Endothelial cell of umbilical vein (primary cell): Measurements from ENCODE around the gene SORCS2. TPM values are rescaled to one million over a fixed set of nuclear protein-coding genes. Genes with fewer than 3 reads are reported as not detected.

ENCODE experiments used
- BruUV-seq: library from RNA; stranded (reverse); fragments of 400-500 nt; replicated peaks from 2 replicates; lab custom pipeline; 2021; lab: Mats Ljungman, UMichigan
- CTCF ChIA-PET: fragments of 300-600, 350-600 bp; sonication (Branson Sonifier 250); formaldehyde crosslinking; loops from one replicate; lab custom pipeline; 2021; ENCODE audit warnings: antibody characterized with exemption, inconsistent platforms; lab: Charles Lee
- POLR2A ChIA-PET: fragments of 300-600, 350-600 bp; sonication (Branson Sonifier 250); formaldehyde crosslinking; loops from one replicate; lab custom pipeline; 2021; ENCODE audit warnings: antibody characterized with exemption, inconsistent platforms; lab: Charles Lee
- DNase-seq: peaks from one replicate; pipeline ENCODE4 v3.0.0-alpha.2; 2011; ENCODE audit warnings: low read depth, low spot score
- FAIRE-seq: peaks from 2 replicates; lab custom pipeline; 2011; peaks lifted over from hg19 to GRCh38; lab: Jason Lieb, UNC
- H2AFZ ChIP-seq: 2 replicates; pipeline ENCODE4 v1.6.0; 2012; ENCODE audit warnings: low read depth, low read length, control low read depth, inconsistent platforms
- H3K27ac ChIP-seq: 2 replicates; pipeline ENCODE4 v1.5.1; 2011; ENCODE audit warnings: low read depth, mild to moderate bottlenecking, control low read depth, low read length, moderate library complexity; ENCODE audit not compliant: insufficient read depth
- H3K27me3 ChIP-seq, 2 experiments: 2 replicates each; pipeline versions ENCODE4 v1.6.0 to v1.6.1; 2011; ENCODE audit warnings: low read length in 2 of 2, mixed read lengths in 1 of 2; ENCODE audit not compliant: control insufficient read depth in 2 of 2, insufficient read depth in 2 of 2
- H3K36me3 ChIP-seq, 2 experiments: 2 replicates in 1 of 2; 3 replicates in 1 of 2; pipeline ENCODE4 v1.5.1; 2011; ENCODE audit warnings: low read length in 2 of 2, mild to moderate bottlenecking in 1 of 2, moderate library complexity in 1 of 2; ENCODE audit not compliant: control insufficient read depth in 2 of 2, insufficient read depth in 2 of 2; ENCODE audit errors: extremely low read depth in 1 of 2
- H3K4me1 ChIP-seq: 3 replicates; pipeline ENCODE4 v1.5.1; 2011; ENCODE audit warnings: mild to moderate bottlenecking, low read length; ENCODE audit not compliant: control insufficient read depth, insufficient read depth; ENCODE audit errors: extremely low read depth
- H3K4me2 ChIP-seq: 2 replicates; pipeline ENCODE4 v1.6.1; 2011; ENCODE audit warnings: low read length, control low read depth, mixed read lengths; ENCODE audit not compliant: insufficient read depth
- H3K4me3 ChIP-seq, 3 experiments: fragments of 200-600 bp in 1 of 3; sonication (generic), shearing (Covaris generic) in 1 of 3; replicated peaks in 1 of 3; 2 replicates each; pipeline ENCODE4 v1.5.1; 2011 to 2016; ENCODE audit warnings: control low read depth in 3 of 3, low read length in 3 of 3, mild to moderate bottlenecking in 2 of 3, inconsistent platforms in 1 of 3, low read depth in 1 of 3, moderate library complexity in 1 of 3; ENCODE audit not compliant: insufficient read depth in 1 of 3
- H3K79me2 ChIP-seq: 2 replicates; pipeline ENCODE4 v1.6.0; 2012; ENCODE audit warnings: low read length, inconsistent platforms; ENCODE audit not compliant: control insufficient read depth, insufficient read depth
- H3K9ac ChIP-seq: replicated peaks from 2 replicates; pipeline ENCODE3; 2011; ENCODE audit warnings: low read length, control low read depth; ENCODE audit not compliant: insufficient read depth; ENCODE audit errors: extremely low read depth
- H3K9me1 ChIP-seq: replicated peaks from 3 replicates; pipeline ENCODE4 v1.6.0; 2011; ENCODE audit warnings: mild to moderate bottlenecking, low read length; ENCODE audit not compliant: control insufficient read depth, insufficient read depth; ENCODE audit errors: extremely low read depth
- H3K9me3 ChIP-seq: replicated peaks from 2 replicates; pipeline ENCODE4 v1.5.1; 2012; ENCODE audit warnings: low read length, inconsistent platforms; ENCODE audit not compliant: control insufficient read depth, insufficient read depth
- H4K20me1 ChIP-seq: replicated peaks from 2 replicates; pipeline ENCODE3; 2011; ENCODE audit warnings: mild to moderate bottlenecking, low read length; ENCODE audit not compliant: control insufficient read depth, insufficient read depth; ENCODE audit errors: extremely low read depth
- CTCF ChIP-seq, 2 donors: IDR thresholded peaks; 1 replicate in 1 of 2; 2 replicates in 1 of 2; pipeline ENCODE4 v1.5.1; 2011; ENCODE audit warnings: low read length in 2 of 2, mild to moderate bottlenecking in 2 of 2, moderate library complexity in 2 of 2, control low read depth in 1 of 2, inconsistent platforms in 1 of 2, low read depth in 1 of 2; ENCODE audit not compliant: insufficient read depth in 1 of 2; ENCODE audit errors: extremely low read depth in 1 of 2
- EZH2 ChIP-seq: IDR thresholded peaks from 2 replicates; pipeline ENCODE4 v1.6.1; 2012; ENCODE audit warnings: borderline replicate concordance, low read depth, mild to moderate bottlenecking, moderate library complexity, low read length, inconsistent platforms; ENCODE audit not compliant: severe bottlenecking
- FOS ChIP-seq: IDR thresholded peaks from 2 replicates; pipeline ENCODE4 v1.6.1; 2011; ENCODE audit warnings: mild to moderate bottlenecking, low read length, moderate library complexity, borderline replicate concordance; ENCODE audit not compliant: insufficient read depth
- GATA2 ChIP-seq: IDR thresholded peaks from 2 replicates; pipeline ENCODE4 v1.7.0; 2011; ENCODE audit warnings: low read depth, mild to moderate bottlenecking, moderate library complexity, mixed read lengths, low read length; ENCODE audit not compliant: insufficient read length, insufficient read depth
- JUN ChIP-seq: IDR thresholded peaks from 2 replicates; pipeline ENCODE4 v1.6.1; 2011; ENCODE audit warnings: borderline replicate concordance, low read depth; ENCODE audit not compliant: insufficient read length, insufficient read depth
- MAX ChIP-seq: IDR thresholded peaks from 2 replicates; pipeline ENCODE4 v1.6.1; 2011; ENCODE audit not compliant: insufficient read depth, insufficient read length
- MYC ChIP-seq: IDR thresholded peaks from one replicate; pipeline ENCODE4 v1.6.1; 2011; ENCODE audit warnings: mild to moderate bottlenecking, low read depth, low read length
- POLR2A ChIP-seq: IDR thresholded peaks from 2 replicates; pipeline ENCODE4 v1.6.1; 2012; ENCODE audit warnings: low read depth, mild to moderate bottlenecking, control low read depth, low read length
- POLR2AphosphoS5 ChIP-seq: IDR thresholded peaks from 2 replicates; pipeline ENCODE4 v1.6.1; 2012; ENCODE audit warnings: low read depth, mild to moderate bottlenecking, control low read depth, low read length, moderate library complexity; ENCODE audit not compliant: insufficient read depth
- dilution Hi-C: fragments of 300-500 bp; cut with MboI; formaldehyde crosslinking; loops from one replicate; pipeline ENCODE4 v1.15.0; 2019; ENCODE audit warnings: low sequenced_read_pairs; ENCODE audit not compliant: extremely low pct_ligation_motif_present
- intact Hi-C: fragments of 100-400 bp; cut with micrococcal nuclease; formaldehyde crosslinking; loops from one replicate; pipeline ENCODE4 v1.10.0; 2022
- polyA plus RNA-seq, 4 experiments: library from polyadenylated mRNA; depleted of rRNA in 3 of 4; stranded (reverse) in 3 of 4; unstranded in 1 of 4; fragments of >200 nt; gene quantifications; 2 replicates each; pipeline versions ENCODE4 v1.2.1 to v1.2.3, GENCODE V29; 2011 to 2012; ENCODE audit warnings: missing spikeins in 1 of 4
- total RNA-seq: library from RNA; stranded (reverse); gene quantifications from 2 replicates; pipeline ENCODE4 v1.2.3, GENCODE V29; 2021

The SORCS2 gene
- total and polyA plus RNA-seq, 2 donors (not counting 3 experiments of a cell fraction or from before 2014, with no cell fraction given): not detected

- H3K9me1 ChIP-seq: no peaks in the 10 kb centered on the region
- no peaks in the 10 kb centered on the region for H3K79me2 ChIP-seq
- dilution Hi-C loops (no loop called here), intact Hi-C loops (no loop called here)
- H3K27me3 ChIP-seq: peaks cover 0 to 8% of the 10 kb centered on the region in 2 experiments
- DNase-seq: no peak
- CTCF ChIA-PET: no interaction called here
- no peaks in the 10 kb centered on the region for H3K36me3 ChIP-seq
- POLR2A ChIA-PET: no interaction called here
- TF ChIP-seq EZH2: no peak
- TF ChIP-seq FOS: no peak
- no peak for TF ChIP-seq CTCF (IDR thresholded peaks at IDR 0.05; ENCODE audit: extremely low read depth in 1 of 2, insufficient read depth in 1 of 2, low read depth in 1 of 2, low read length in 2 of 2)
- no peak for TF ChIP-seq POLR2A
- TF ChIP-seq MAX: no peak
- no peak for TF ChIP-seq GATA2
- no peak for TF ChIP-seq JUN
- no peak for TF ChIP-seq MYC
- TF ChIP-seq POLR2AphosphoS5: no peak
- no peak overlapping the region for H3K4me3 ChIP-seq
- no peaks in the 10 kb centered on the region for H4K20me1 ChIP-seq
- H3K9ac ChIP-seq: no peak overlapping the region
- no peak overlapping the region for H2AFZ ChIP-seq
- no peak for FAIRE-seq
- no peak overlapping the region for H3K27ac ChIP-seq
- no TSS peak for BruUV-seq
- no peaks in the 10 kb centered on the region for H3K4me1 ChIP-seq
- H3K4me2 ChIP-seq: no peak overlapping the region
- no peaks in the 10 kb centered on the region for H3K9me3 ChIP-seq
These were observed 446.8 kb downstream of the SORCS2 start for GRCh38 chr4:7638984-7639789.
